ENCODE data around the gene TXNDC11. TPM values are rescaled to one million over a fixed set of nuclear protein-coding genes. Genes with fewer than 3 reads are reported as not detected.
A peak's percentile ranks its signal among the peaks of the same experiment; 100 is the strongest.

The TXNDC11 gene
- total and polyA plus RNA-seq, 7 experiments from 2014 or later = 36.7 to 80.5 (median 55.1) TPM

DNA sequence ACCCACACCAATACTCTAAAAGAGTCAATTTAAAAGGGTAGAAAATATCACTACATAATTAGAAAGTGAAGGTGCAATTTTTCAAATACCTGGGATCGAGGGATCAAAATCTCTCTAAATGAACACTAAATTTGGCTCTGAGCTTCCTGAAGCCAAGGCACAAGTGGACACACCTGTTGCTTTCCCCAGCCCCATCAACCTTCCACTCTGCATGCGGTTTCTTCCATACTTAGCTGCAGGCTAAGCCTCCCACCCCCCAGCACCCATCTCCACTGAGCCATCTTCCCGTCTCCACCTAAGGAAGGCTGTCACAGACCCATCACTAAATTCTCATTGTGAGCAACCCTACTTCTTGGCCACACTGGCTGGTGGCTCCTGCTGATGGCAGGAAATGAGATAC, 30.5 kb downstream of the TXNDC11 start:
- Histone ChIP-seq H3K4me1 (ENCODE audit: control insufficient read depth in 2 of 2, insufficient read depth in 2 of 2, low read length in 2 of 2) (peaks cover 0 to 3% of the 10 kb centered on the region in 2 donors), H3K27ac (ENCODE audit: low read depth, low read length) (no peak overlapping the region), H3K9me3 (ENCODE audit: control insufficient read depth in 2 of 3, low read length in 3 of 3) (no peaks in the 10 kb centered on the region), H3K4me3 (ENCODE audit: low read length) (no peak overlapping the region), H3K27me3 (ENCODE audit: control insufficient read depth in 2 of 2, insufficient read depth in 2 of 2, low read length in 2 of 2) (no peaks in the 10 kb centered on the region), H3K36me3 (ENCODE audit: control insufficient read depth in 2 of 3, insufficient read depth in 3 of 3, low read length in 3 of 3) (peaks cover 0 to 40% (median 4%) of the 10 kb centered on the region in 3 experiments)
- peaks cover 0 to 18% (median 13%) of the 10 kb centered on the region in 7 donors for H3K4me1 Mint-ChIP-seq
- ChIA-PET CTCF (interaction anchor here (1.1 to 5.5 kb wide), 5 partner anchors 69 to 747 kb away, joined by 3 to 53 read pairs (median 4); no protein-coding TSS in a partner anchor), POLR2A (interaction anchor here (0.6 to 1.5 kb wide), 5 partner anchors 12 to 323 kb away, joined by 3 to 5 read pairs (median 3); no protein-coding TSS in a partner anchor)
- no peak overlapping the region for H3K4me3 Mint-ChIP-seq
- ATAC-seq = no peak
- no peaks in the 10 kb centered on the region for H3K9me3 Mint-ChIP-seq
- H3K27me3 Mint-ChIP-seq = no peaks in the 10 kb centered on the region
- intact Hi-C loops (cut with micrococcal nuclease) = loop anchor here in 1 of 2 donors (5.0 to 10.0 kb wide), 2 partner anchors 67 to 760 kb away; no protein-coding TSS in a partner anchor
- H3K36me3 Mint-ChIP-seq = peaks cover 3 to 38% (median 19%) of the 10 kb centered on the region in 5 donors
- peak overlapping the region in 3 of 9 donors; percentile 51 to 61 (median 56) for H3K27ac Mint-ChIP-seq
- no peak for DNase-seq

DNA sequence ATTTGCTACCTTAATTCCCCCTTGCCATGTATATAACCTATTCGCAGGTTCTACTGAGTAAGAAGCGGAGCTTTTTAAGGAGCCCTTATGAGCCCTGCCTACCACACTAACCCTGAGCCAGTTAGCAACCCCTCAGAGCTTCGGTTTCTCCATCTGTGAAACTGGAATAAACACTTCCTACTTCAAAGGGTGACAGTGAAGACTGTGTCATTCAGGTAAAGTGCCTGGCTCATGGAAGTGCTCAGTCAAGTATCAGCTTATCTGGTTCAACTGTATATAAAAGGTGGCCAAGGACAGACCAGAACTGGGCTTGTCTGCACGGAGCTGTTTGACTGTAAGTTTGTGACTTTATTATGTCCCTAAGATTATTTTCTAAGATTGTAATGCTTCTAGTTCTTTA, 31.0 kb downstream of the TXNDC11 start:
- ChIA-PET POLR2A (interaction anchor here (0.6 to 1.5 kb wide), 3 partner anchors 11 to 323 kb away, joined by 3 to 5 read pairs (median 3); no protein-coding TSS in a partner anchor), CTCF (interaction anchor here (1.2 to 5.5 kb wide), 4 partner anchors 68 to 305 kb away, joined by 3 to 53 read pairs (median 5); no protein-coding TSS in a partner anchor)
- H3K9me3 Mint-ChIP-seq = no peaks in the 10 kb centered on the region
- Histone ChIP-seq H3K4me3 (ENCODE audit: low read length) (no peak overlapping the region), H3K36me3 (ENCODE audit: control insufficient read depth in 2 of 3, insufficient read depth in 3 of 3, low read length in 3 of 3) (peaks cover 0 to 40% (median 4%) of the 10 kb centered on the region in 3 experiments), H3K4me1 (ENCODE audit: control insufficient read depth in 2 of 2, insufficient read depth in 2 of 2, low read length in 2 of 2) (peaks cover 0 to 3% of the 10 kb centered on the region in 2 donors), H3K27ac (ENCODE audit: low read depth, low read length) (no peak overlapping the region), H3K9me3 (ENCODE audit: control insufficient read depth in 2 of 3, low read length in 3 of 3) (no peaks in the 10 kb centered on the region), H3K27me3 (ENCODE audit: control insufficient read depth in 2 of 2, insufficient read depth in 2 of 2, low read length in 2 of 2) (no peaks in the 10 kb centered on the region)
- H3K4me3 Mint-ChIP-seq = no peak overlapping the region
- peaks cover 3 to 36% (median 19%) of the 10 kb centered on the region in 5 donors for H3K36me3 Mint-ChIP-seq
- peaks cover 1 to 16% (median 11%) of the 10 kb centered on the region in 7 donors for H3K4me1 Mint-ChIP-seq
- H3K27ac Mint-ChIP-seq = no peak overlapping the region
- intact Hi-C loops (cut with micrococcal nuclease) = loop anchor here in 1 of 2 donors (5.0 to 10.0 kb wide), 2 partner anchors 67 to 759 kb away; no protein-coding TSS in a partner anchor
- no peaks in the 10 kb centered on the region for H3K27me3 Mint-ChIP-seq
- no peak for ATAC-seq
- DNase-seq = no peak

DNA sequence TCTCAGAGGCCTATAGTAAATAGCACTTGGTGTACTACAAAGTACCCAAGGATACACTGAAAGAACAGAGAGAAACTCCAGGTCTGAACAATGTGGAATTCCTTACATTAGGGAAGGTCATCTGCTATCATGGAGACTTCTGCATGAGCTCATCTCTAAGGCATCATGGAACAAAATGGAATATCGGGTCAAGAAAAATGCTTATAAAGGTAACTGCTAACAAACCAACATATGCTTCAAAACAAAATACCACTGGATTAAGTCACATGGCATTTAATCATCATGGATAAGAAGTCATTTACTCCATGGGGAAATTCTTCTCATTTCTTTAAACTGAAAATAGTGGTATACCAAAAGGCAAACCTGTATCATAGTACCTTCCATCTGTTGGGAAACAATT, 34.2 kb downstream of the TXNDC11 start:
- H3K9me3 Mint-ChIP-seq = no peaks in the 10 kb centered on the region
- peaks cover 6 to 50% (median 23%) of the 10 kb centered on the region in 5 donors for H3K36me3 Mint-ChIP-seq
- H3K27me3 ChIP-seq (ENCODE audit: control insufficient read depth in 2 of 2, insufficient read depth in 2 of 2, low read length in 2 of 2) = no peaks in the 10 kb centered on the region
- no peaks in the 10 kb centered on the region for H3K9me3 ChIP-seq (ENCODE audit: control insufficient read depth in 2 of 3, low read length in 3 of 3)
- ATAC-seq (no peak), DNase-seq (no peak)
- no peaks in the 10 kb centered on the region for H3K4me1 ChIP-seq (ENCODE audit: control insufficient read depth in 2 of 2, insufficient read depth in 2 of 2, low read length in 2 of 2)
- H3K27ac Mint-ChIP-seq = peak overlapping the region in 1 of 9 donors; percentile 54
- no peaks in the 10 kb centered on the region for H3K27me3 Mint-ChIP-seq
- ChIA-PET POLR2A (interaction anchor here (0.6 to 0.9 kb wide), 2 partner anchors 34 to 90 kb away, joined by 3 read pairs; partner anchors contain the start of gene TXNDC11), CTCF (interaction anchor here (0.6 to 1.7 kb wide), 4 partner anchors 39 to 312 kb away, joined by 3 to 7 read pairs (median 4); no protein-coding TSS in a partner anchor)
- no peak overlapping the region for H3K27ac ChIP-seq (ENCODE audit: low read depth, low read length)
- peaks cover 0 to 22% (median 4%) of the 10 kb centered on the region in 3 experiments for H3K36me3 ChIP-seq (ENCODE audit: control insufficient read depth in 2 of 3, insufficient read depth in 3 of 3, low read length in 3 of 3)
- intact Hi-C loops (cut with micrococcal nuclease) = no loop called here
- H3K4me3 ChIP-seq (ENCODE audit: low read length) = no peak overlapping the region
- no peak overlapping the region for H3K4me3 Mint-ChIP-seq
- H3K4me1 Mint-ChIP-seq = peaks cover 3 to 27% (median 15%) of the 10 kb centered on the region in 7 donors

DNA sequence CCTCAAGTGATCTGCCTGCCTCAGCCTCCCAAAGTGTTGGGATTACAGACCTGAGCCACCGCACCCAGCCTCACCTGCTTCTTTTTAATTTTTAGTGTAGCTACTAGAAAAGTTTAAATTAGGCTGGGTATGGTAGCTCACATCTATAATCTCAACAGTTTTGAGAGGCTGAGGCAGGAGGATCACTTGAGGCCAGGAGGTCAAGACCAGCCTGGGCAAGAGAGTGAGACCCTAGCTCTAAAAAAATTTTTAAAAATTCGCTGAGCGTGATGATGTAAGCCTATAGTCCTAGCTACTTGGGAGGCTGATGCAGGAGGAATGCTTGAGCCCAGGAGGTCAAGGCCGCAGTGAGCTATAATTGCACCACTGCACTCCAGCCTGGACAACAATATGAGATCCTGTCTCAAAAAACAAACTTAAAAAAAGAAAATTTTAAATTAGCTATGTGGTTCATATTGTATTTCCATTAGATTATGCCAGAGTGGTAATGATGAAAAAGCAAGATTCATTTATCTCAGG, 34.9 kb downstream of the TXNDC11 start:
- CTCF ChIA-PET = interaction anchor here (0.6 to 1.7 kb wide), 3 partner anchors 70 to 311 kb away, joined by 3 to 7 read pairs (median 6); no protein-coding TSS in a partner anchor
- intact Hi-C loops (cut with micrococcal nuclease) = no loop called here
- Mint-ChIP-seq H3K4me1 (peaks cover 8 to 34% (median 21%) of the 10 kb centered on the region in 7 donors), H3K27ac (peak overlapping the region in 1 of 9 donors; percentile 54), H3K27me3 (no peaks in the 10 kb centered on the region), H3K36me3 (peaks cover 6 to 57% (median 26%) of the 10 kb centered on the region in 5 donors), H3K4me3 (no peak overlapping the region), H3K9me3 (no peaks in the 10 kb centered on the region)
- peaks cover 0 to 23% (median 4%) of the 10 kb centered on the region in 3 experiments for H3K36me3 ChIP-seq (ENCODE audit: control insufficient read depth in 2 of 3, insufficient read depth in 3 of 3, low read length in 3 of 3)
- no peaks in the 10 kb centered on the region for H3K4me1 ChIP-seq (ENCODE audit: control insufficient read depth in 2 of 2, insufficient read depth in 2 of 2, low read length in 2 of 2)
- no peaks in the 10 kb centered on the region for H3K9me3 ChIP-seq (ENCODE audit: control insufficient read depth in 2 of 3, low read length in 3 of 3)
- POLR2A ChIA-PET = interaction anchor here (0.9 kb wide), 1 partner anchor 35 kb away, joined by 3 read pairs; the partner anchor contains the start of gene TXNDC11
- H3K27me3 ChIP-seq (ENCODE audit: control insufficient read depth in 2 of 2, insufficient read depth in 2 of 2, low read length in 2 of 2) = no peaks in the 10 kb centered on the region
- DNase-seq = no peak
- no peak for ATAC-seq
- no peak overlapping the region for H3K27ac ChIP-seq (ENCODE audit: low read depth, low read length)
- no peak overlapping the region for H3K4me3 ChIP-seq (ENCODE audit: low read length)

DNA sequence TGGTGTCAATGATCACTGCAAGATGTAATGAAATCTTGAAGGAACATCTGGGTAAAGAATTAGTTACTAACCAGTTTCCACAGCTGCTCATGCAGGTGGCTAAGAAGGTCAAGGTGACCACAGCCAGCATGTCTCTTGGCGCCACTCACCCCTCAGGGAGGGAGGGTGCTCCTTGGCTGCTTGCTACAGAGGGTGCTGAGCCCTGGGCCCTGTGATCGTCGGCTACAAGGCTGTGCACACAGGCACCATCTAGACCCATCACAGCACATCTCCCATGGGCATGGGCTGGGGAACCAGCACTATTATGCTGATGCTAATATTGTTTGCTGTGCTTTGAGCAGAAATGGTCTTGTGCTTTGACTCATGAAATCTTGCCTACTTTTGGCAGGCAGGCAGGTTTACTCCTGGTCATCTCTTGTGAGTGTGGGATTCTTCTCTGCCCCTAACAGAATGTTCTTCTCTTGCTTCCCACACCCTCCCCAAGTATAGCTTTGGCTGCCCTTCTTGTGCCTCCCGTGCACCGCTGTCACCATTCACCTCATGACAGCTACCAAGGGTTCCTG, 36.4 kb downstream of the TXNDC11 start:
- Histone ChIP-seq H3K9me3 (ENCODE audit: control insufficient read depth in 2 of 3, low read length in 3 of 3) (no peaks in the 10 kb centered on the region), H3K4me3 (ENCODE audit: low read length) (no peak overlapping the region), H3K4me1 (ENCODE audit: control insufficient read depth in 2 of 2, insufficient read depth in 2 of 2, low read length in 2 of 2) (no peaks in the 10 kb centered on the region), H3K27me3 (ENCODE audit: control insufficient read depth in 2 of 2, insufficient read depth in 2 of 2, low read length in 2 of 2) (no peaks in the 10 kb centered on the region), H3K36me3 (ENCODE audit: control insufficient read depth in 2 of 3, insufficient read depth in 3 of 3, low read length in 3 of 3) (peaks cover 0 to 17% (median 4%) of the 10 kb centered on the region in 3 experiments), H3K27ac (ENCODE audit: low read depth, low read length) (no peak overlapping the region)
- POLR2A ChIA-PET = interaction anchor here (0.7 kb wide), 1 partner anchor 151 kb away, joined by 3 read pairs; no protein-coding TSS in a partner anchor
- no peak for DNase-seq
- Mint-ChIP-seq H3K36me3 (peaks cover 6 to 52% (median 20%) of the 10 kb centered on the region in 5 donors), H3K4me3 (no peak overlapping the region), H3K27ac (peak overlapping the region in 1 of 9 donors; percentile 38), H3K9me3 (no peaks in the 10 kb centered on the region), H3K4me1 (peaks cover 6 to 35% (median 21%) of the 10 kb centered on the region in 7 donors), H3K27me3 (no peaks in the 10 kb centered on the region)
- intact Hi-C loops (cut with micrococcal nuclease) = no loop called here
- CTCF ChIA-PET = no interaction called here
- no peak for ATAC-seq

DNA sequence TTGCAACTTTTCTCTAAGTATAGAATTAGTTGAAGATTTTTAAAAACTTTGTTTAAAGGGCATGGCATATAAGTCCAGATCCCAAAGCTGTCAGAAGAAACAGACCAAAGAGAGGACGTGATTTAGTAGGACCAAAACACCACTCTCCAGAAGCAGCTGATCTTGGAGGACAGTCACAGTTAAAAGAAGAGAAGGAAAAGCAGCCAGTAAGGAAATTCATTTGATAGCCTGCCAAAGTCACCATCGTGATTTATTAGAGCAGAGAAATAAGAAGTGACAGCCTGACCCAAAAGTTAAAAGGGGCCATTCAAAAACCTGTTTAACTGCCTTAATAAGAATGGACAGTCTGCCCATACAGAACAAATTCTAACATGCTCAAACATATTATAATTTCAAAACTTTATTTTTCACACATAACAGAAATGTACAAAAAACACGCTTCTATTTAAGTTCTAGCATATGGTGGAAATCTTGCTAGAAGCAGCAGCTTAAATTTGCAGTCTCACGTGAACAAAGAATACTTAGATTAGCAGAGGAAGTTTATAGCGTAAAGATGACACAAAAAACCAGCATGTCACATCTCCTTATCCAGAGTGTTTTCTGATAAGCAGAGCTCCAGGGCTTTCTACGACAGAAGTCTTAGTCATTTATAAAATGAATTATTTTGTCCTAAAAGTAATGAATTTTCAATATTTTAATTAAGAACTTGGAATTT, 37.2 kb downstream of the TXNDC11 start:
- H3K4me3 Mint-ChIP-seq = peak overlapping the region in 1 of 10 donors; percentile 12
- POLR2A ChIA-PET = no interaction called here
- DNase-seq = no peak
- CTCF ChIA-PET = interaction anchor here (0.7 to 1.4 kb wide), 2 partner anchors 136 to 171 kb away, joined by 3 to 4 read pairs; no protein-coding TSS in a partner anchor
- Histone ChIP-seq H3K4me3 (ENCODE audit: low read length) (no peak overlapping the region), H3K27ac (ENCODE audit: low read depth, low read length) (no peak overlapping the region), H3K9me3 (ENCODE audit: control insufficient read depth in 2 of 3, low read length in 3 of 3) (no peaks in the 10 kb centered on the region), H3K36me3 (ENCODE audit: control insufficient read depth in 2 of 3, insufficient read depth in 3 of 3, low read length in 3 of 3) (peaks cover 0 to 15% (median 4%) of the 10 kb centered on the region in 3 experiments), H3K4me1 (ENCODE audit: control insufficient read depth in 2 of 2, insufficient read depth in 2 of 2, low read length in 2 of 2) (no peaks in the 10 kb centered on the region), H3K27me3 (ENCODE audit: control insufficient read depth in 2 of 2, insufficient read depth in 2 of 2, low read length in 2 of 2) (no peaks in the 10 kb centered on the region)
- no peaks in the 10 kb centered on the region for H3K9me3 Mint-ChIP-seq
- H3K27ac Mint-ChIP-seq = peak overlapping the region in 1 of 9 donors; percentile 21
- intact Hi-C loops (cut with micrococcal nuclease) = no loop called here
- no peak for ATAC-seq
- H3K27me3 Mint-ChIP-seq = no peaks in the 10 kb centered on the region
- peaks cover 11 to 40% (median 25%) of the 10 kb centered on the region in 7 donors for H3K4me1 Mint-ChIP-seq
- H3K36me3 Mint-ChIP-seq = peaks cover 6 to 49% (median 20%) of the 10 kb centered on the region in 5 donors

Data from naive thymus-derived CD4-positive, alpha-beta T cell (primary cell).